PC-3 (cell line): Measurements from ENCODE around the gene IFI44L.

ENCODE experiments used
- CTCF ChIP-seq: fragments of 300-600 bp; sonication (generic); conservative IDR thresholded peaks from 2 replicates; pipeline ENCODE4 v1.5.1; 2017; ENCODE audit warnings: antibody characterized with exemption, low read depth, mild to moderate bottlenecking, low read length
- EZH2phosphoT487 ChIP-seq: fragments of 300-600 bp; sonication (generic); IDR thresholded peaks from 2 replicates; pipeline ENCODE4 v1.6.1; 2018; ENCODE audit warnings: mild to moderate bottlenecking, antibody characterized with exemption, low read length, borderline replicate concordance

GRCh38 chr1:78607944-78608343 lies 12.3 kb upstream of the IFI44L start:
- TF ChIP-seq EZH2phosphoT487 = no peak
- no peak for TF ChIP-seq CTCF
